SJSA1 (cell line): ENCODE measurements around the gene ACOXL. TPM values are rescaled to one million over a fixed set of nuclear protein-coding genes. Genes with fewer than 3 reads are reported as not detected.

Experiments used
- DNase-seq, 2 experiments: peaks; one replicate each; pipeline ENCODE4 v3.0.0-alpha.2; 2015 to 2020; ENCODE audit warnings: low spot score in 2 of 2, low read depth in 1 of 2
- H3K27ac ChIP-seq: fragments of 250-450 bp; sonication (Bioruptor Pico); 2 replicates; pipeline ENCODE4 v1.5.1; 2020; ENCODE audit warnings: mild to moderate bottlenecking, moderate library complexity
- H3K27me3 ChIP-seq: fragments of 250-450 bp; sonication (Bioruptor Pico); replicated peaks from 2 replicates; pipeline ENCODE4 v1.5.1; 2020; ENCODE audit warnings: mild to moderate bottlenecking, moderate library complexity
- H3K36me3 ChIP-seq: fragments of 250-450 bp; sonication (Bioruptor Pico); 2 replicates; pipeline ENCODE4 v1.5.1; 2020; ENCODE audit warnings: mild to moderate bottlenecking
- H3K4me1 ChIP-seq: fragments of 250-450 bp; sonication (Bioruptor Pico); replicated peaks from 2 replicates; pipeline ENCODE4 v1.6.1; 2021; ENCODE audit warnings: mild to moderate bottlenecking
- H3K4me3 ChIP-seq: fragments of 250-450 bp; sonication (Bioruptor Pico); 2 replicates; pipeline ENCODE4 v1.5.1; 2020; ENCODE audit warnings: mild to moderate bottlenecking
- H3K9me3 ChIP-seq: fragments of 250-450 bp; sonication (Bioruptor Pico); replicated peaks from 2 replicates; pipeline ENCODE4 v1.5.1; 2020; ENCODE audit warnings: mild to moderate bottlenecking
- total RNA-seq: library from RNA; depleted of rRNA; stranded (reverse); fragments of >200 nt; shearing (Covaris generic); gene quantifications from 2 replicates; pipeline ENCODE4 v1.2.3, GENCODE V29; 2014

ACOXL gene
- total RNA-seq, 1 experiment from 2014 or later = not detected

- peaks cover 20% of the 10 kb centered on the region for H3K4me1 ChIP-seq
- H3K9me3 ChIP-seq = no peaks in the 10 kb centered on the region; the same call in none of the 2 replicates
- no peaks in the 10 kb centered on the region for H3K36me3 ChIP-seq
- H3K4me3 ChIP-seq = no peak overlapping the region
- peaks cover 62% of the 10 kb centered on the region for H3K27me3 ChIP-seq
- no peak for DNase-seq
- no peak overlapping the region for H3K27ac ChIP-seq
Observed at GRCh38 chr2:110731064-110731463, 1.3 kb upstream of the ACOXL start.

- peaks cover 44% of the 10 kb centered on the region for H3K27me3 ChIP-seq
- no peaks in the 10 kb centered on the region; the same call in 1 of the 2 replicates for H3K9me3 ChIP-seq
- no peaks in the 10 kb centered on the region for H3K36me3 ChIP-seq
- DNase-seq = peak; percentile 67 to 68
- peak overlapping the region; percentile 64 for H3K27ac ChIP-seq
- H3K4me1 ChIP-seq = peaks cover 35% of the 10 kb centered on the region
- H3K4me3 ChIP-seq = no peak overlapping the region
Observed at GRCh38 chr2:110735366-110735765, 3.0 kb downstream of the ACOXL start.

- H3K27me3 ChIP-seq = peaks cover 23% of the 10 kb centered on the region
- DNase-seq = no peak
- no peak overlapping the region for H3K4me3 ChIP-seq
- H3K27ac ChIP-seq = no peak overlapping the region
- H3K36me3 ChIP-seq = no peaks in the 10 kb centered on the region
- H3K4me1 ChIP-seq = peaks cover 53% of the 10 kb centered on the region
- H3K9me3 ChIP-seq = no peaks in the 10 kb centered on the region; the same call in 1 of the 2 replicates
Observed at GRCh38 chr2:110737783-110738182, 5.4 kb downstream of the ACOXL start.

- H3K27me3 ChIP-seq = 0 out of 2 replicates have a peak, but pooled peaks cover 7% of the 10 kb centered on the region
- peak overlapping the region; percentile 55 for H3K27ac ChIP-seq
- no peak overlapping the region for H3K4me3 ChIP-seq
- H3K4me1 ChIP-seq = peaks cover 35% of the 10 kb centered on the region
- no peaks in the 10 kb centered on the region for H3K36me3 ChIP-seq
- H3K9me3 ChIP-seq = no peaks in the 10 kb centered on the region
- peak in 1 of 2 experiments; percentile 17 for DNase-seq
Observed at GRCh38 chr2:110740747-110741349, 8.5 kb downstream of the ACOXL start.

GRCh38 chr2:110741491-110741980 is 9.2 kb downstream of the ACOXL start:
- H3K27me3 ChIP-seq = 0 out of 2 replicates have a peak, but pooled peaks cover 13% of the 10 kb centered on the region
- DNase-seq = peak; percentile 31 to 51

GRCh38 chr2:110742412-110742811 is 10.0 kb downstream of the ACOXL start:
- H3K27me3 ChIP-seq = peaks cover 20% of the 10 kb centered on the region
- H3K4me3 ChIP-seq = no peak overlapping the region
- no peaks in the 10 kb centered on the region for H3K9me3 ChIP-seq
- peaks cover 25% of the 10 kb centered on the region for H3K4me1 ChIP-seq
- no peak for DNase-seq
- H3K36me3 ChIP-seq = no peaks in the 10 kb centered on the region
- H3K27ac ChIP-seq = no peak overlapping the region

More at GRCh38 chr2:110741491-110741980, 9.2 kb downstream of the ACOXL start:
- Histone ChIP-seq H3K36me3 (no peaks in the 10 kb centered on the region), H3K9me3 (no peaks in the 10 kb centered on the region), H3K4me1 (peaks cover 32% of the 10 kb centered on the region), H3K27ac (peak overlapping the region; percentile 55), H3K4me3 (no peak overlapping the region)

- no peaks in the 10 kb centered on the region for H3K36me3 ChIP-seq
- H3K4me3 ChIP-seq = no peak overlapping the region
- peaks cover 32% of the 10 kb centered on the region for H3K27me3 ChIP-seq
- peaks cover 18% of the 10 kb centered on the region for H3K4me1 ChIP-seq
- H3K9me3 ChIP-seq = no peaks in the 10 kb centered on the region
- H3K27ac ChIP-seq = no peak overlapping the region
- DNase-seq = no peak
Observed at GRCh38 chr2:110743600-110743999, 11.2 kb downstream of the ACOXL start.

- no peak overlapping the region for H3K27ac ChIP-seq
- H3K27me3 ChIP-seq = peaks cover 40% of the 10 kb centered on the region
Observed at GRCh38 chr2:110744429-110744828, 12.1 kb downstream of the ACOXL start.

GRCh38 chr2:110745048-110745447 is 12.7 kb downstream of the ACOXL start:
- no peak for DNase-seq
- H3K36me3 ChIP-seq = no peaks in the 10 kb centered on the region
- H3K4me3 ChIP-seq = no peak overlapping the region
- H3K27me3 ChIP-seq = peaks cover 46% of the 10 kb centered on the region
- no peak overlapping the region for H3K27ac ChIP-seq
- peaks cover 18% of the 10 kb centered on the region for H3K4me1 ChIP-seq
- H3K9me3 ChIP-seq = no peaks in the 10 kb centered on the region

More at GRCh38 chr2:110744429-110744828, 12.1 kb downstream of the ACOXL start:
- Histone ChIP-seq H3K36me3 (no peaks in the 10 kb centered on the region), H3K9me3 (no peaks in the 10 kb centered on the region), H3K4me3 (no peak overlapping the region), H3K4me1 (peaks cover 18% of the 10 kb centered on the region)
- DNase-seq = no peak

- Histone ChIP-seq H3K36me3 (no peaks in the 10 kb centered on the region), H3K9me3 (no peaks in the 10 kb centered on the region), H3K4me3 (no peak overlapping the region), H3K4me1 (peaks cover 4% of the 10 kb centered on the region), H3K27ac (no peak overlapping the region), H3K27me3 (peaks cover 49% of the 10 kb centered on the region)
- DNase-seq = no peak
Observed at GRCh38 chr2:110746586-110747521, 14.5 kb downstream of the ACOXL start.

GRCh38 chr2:110747522-110748488 is 15.4 kb downstream of the ACOXL start:
- Histone ChIP-seq H3K4me1 (no peaks in the 10 kb centered on the region), H3K27me3 (peaks cover 46% of the 10 kb centered on the region), H3K4me3 (no peak overlapping the region), H3K27ac (no peak overlapping the region), H3K36me3 (no peaks in the 10 kb centered on the region), H3K9me3 (no peaks in the 10 kb centered on the region)
- DNase-seq = no peak

GRCh38 chr2:110748489-110748867 is 16.1 kb downstream of the ACOXL start:
- Histone ChIP-seq H3K4me1 (no peaks in the 10 kb centered on the region), H3K27me3 (peaks cover 45% of the 10 kb centered on the region), H3K9me3 (no peaks in the 10 kb centered on the region), H3K36me3 (no peaks in the 10 kb centered on the region), H3K4me3 (no peak overlapping the region), H3K27ac (no peak overlapping the region)
- DNase-seq = no peak

GRCh38 chr2:110751642-110752041 is 19.3 kb downstream of the ACOXL start:
- H3K9me3 ChIP-seq = no peaks in the 10 kb centered on the region
- no peak for DNase-seq
- H3K27me3 ChIP-seq = peaks cover 39% of the 10 kb centered on the region
- H3K36me3 ChIP-seq = no peaks in the 10 kb centered on the region
- H3K4me1 ChIP-seq = no peaks in the 10 kb centered on the region
- no peak overlapping the region for H3K4me3 ChIP-seq
- H3K27ac ChIP-seq = no peak overlapping the region
